Measurements from ENCODE around the gene LPP. TPM values are rescaled to one million over a fixed set of nuclear protein-coding genes. Genes with fewer than 3 reads are reported as not detected.

The LPP gene
- total RNA-seq, 1 experiment from 2014 or later: 148 TPM

DNA sequence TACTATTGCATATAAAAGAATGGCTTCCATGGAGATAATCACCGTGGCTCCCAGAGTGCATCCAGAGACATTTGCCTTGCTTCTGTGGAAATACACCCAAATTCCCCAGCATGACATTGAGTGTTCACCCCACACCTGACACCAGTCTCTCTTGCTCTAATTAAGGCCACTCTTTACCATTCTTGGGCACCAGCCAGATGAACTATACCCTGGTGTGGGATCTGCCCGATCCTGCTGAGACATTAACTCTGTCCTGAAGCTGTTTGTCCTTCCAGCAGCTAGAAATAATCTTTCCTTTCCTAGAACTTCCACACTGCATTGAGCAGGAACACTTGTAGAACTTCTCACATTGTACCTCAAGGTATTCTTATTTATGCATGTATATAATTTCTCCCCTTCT, 105.2 kb downstream of the LPP start:
- ChIA-PET CTCF (no interaction called here), POLR2A (ENCODE audit: unreplicated experiment) (no interaction called here)
- Histone ChIP-seq H3K4me2 (no peak overlapping the region), H3K27ac (no peak overlapping the region), H4K20me1 (ENCODE audit: insufficient read depth) (no peaks in the 10 kb centered on the region), H3F3A (ENCODE audit: insufficient read depth, low read depth) (peaks cover 8% of the 10 kb centered on the region), H3K9me3 (ENCODE audit: insufficient read depth, low read depth) (no peaks in the 10 kb centered on the region), H3K36me3 (ENCODE audit: low read depth) (0 out of 2 replicates have a peak, but pooled peaks cover 4% of the 10 kb centered on the region), H3K9me2 (ENCODE audit: insufficient read depth) (no peaks in the 10 kb centered on the region), H3K4me1 (replicated peaks; ENCODE audit: insufficient read depth) (peaks cover 41% of the 10 kb centered on the region), H3K4me3 (no peak overlapping the region), H3K27me3 (ENCODE audit: insufficient read depth, low read depth) (no peaks in the 10 kb centered on the region), H3K79me2 (ENCODE audit: low read depth) (no peaks in the 10 kb centered on the region), H2AFZ (no peak overlapping the region)
- no TSS peak for BruUV-seq (replicated peaks)
- DNase-seq: no peak
- intact Hi-C loops (cut with micrococcal nuclease; ENCODE audit: unreplicated experiment): no loop called here
- TF ChIP-seq, protein P1, sequence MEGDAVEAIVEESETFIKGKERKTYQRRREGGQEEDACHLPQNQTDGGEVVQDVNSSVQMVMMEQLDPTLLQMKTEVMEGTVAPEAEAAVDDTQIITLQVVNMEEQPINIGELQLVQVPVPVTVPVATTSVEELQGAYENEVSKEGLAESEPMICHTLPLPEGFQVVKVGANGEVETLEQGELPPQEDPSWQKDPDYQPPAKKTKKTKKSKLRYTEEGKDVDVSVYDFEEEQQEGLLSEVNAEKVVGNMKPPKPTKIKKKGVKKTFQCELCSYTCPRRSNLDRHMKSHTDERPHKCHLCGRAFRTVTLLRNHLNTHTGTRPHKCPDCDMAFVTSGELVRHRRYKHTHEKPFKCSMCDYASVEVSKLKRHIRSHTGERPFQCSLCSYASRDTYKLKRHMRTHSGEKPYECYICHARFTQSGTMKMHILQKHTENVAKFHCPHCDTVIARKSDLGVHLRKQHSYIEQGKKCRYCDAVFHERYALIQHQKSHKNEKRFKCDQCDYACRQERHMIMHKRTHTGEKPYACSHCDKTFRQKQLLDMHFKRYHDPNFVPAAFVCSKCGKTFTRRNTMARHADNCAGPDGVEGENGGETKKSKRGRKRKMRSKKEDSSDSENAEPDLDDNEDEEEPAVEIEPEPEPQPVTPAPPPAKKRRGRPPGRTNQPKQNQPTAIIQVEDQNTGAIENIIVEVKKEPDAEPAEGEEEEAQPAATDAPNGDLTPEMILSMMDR (conservative IDR thresholded peaks at IDR 0.05): no peak
- TF ChIP-seq EZH2 (IDR thresholded peaks at IDR 0.05; ENCODE audit: low read depth): no peak

DNA sequence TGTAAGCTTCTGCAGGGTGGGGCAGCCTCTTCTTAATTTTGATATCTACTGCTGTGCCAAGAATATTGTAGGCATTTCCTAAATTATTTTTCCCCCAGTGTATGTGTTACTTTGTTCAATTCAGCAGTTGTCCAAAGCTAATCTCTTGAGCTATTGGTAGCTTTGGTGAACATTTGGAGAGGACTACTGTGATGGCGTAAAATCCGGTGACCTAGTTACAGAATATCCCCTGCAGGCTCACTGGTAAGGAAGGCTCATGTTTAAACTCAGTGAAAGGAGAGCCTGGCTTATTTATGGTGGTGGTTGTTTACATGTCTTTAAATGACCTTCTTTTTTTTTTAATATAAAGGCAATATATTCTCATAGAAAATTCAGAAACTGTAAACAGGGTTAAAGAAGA, 105.6 kb downstream of the LPP start:
- peaks cover 44% of the 10 kb centered on the region for H3K4me1 ChIP-seq (replicated peaks; ENCODE audit: insufficient read depth)
- 0 out of 2 replicates have a peak, but pooled peaks cover 4% of the 10 kb centered on the region for H3K36me3 ChIP-seq (ENCODE audit: low read depth)
- intact Hi-C loops (cut with micrococcal nuclease; ENCODE audit: unreplicated experiment): no loop called here
- ChIA-PET POLR2A (ENCODE audit: unreplicated experiment) (no interaction called here), CTCF (no interaction called here)
- H3K27me3 ChIP-seq (ENCODE audit: insufficient read depth, low read depth): no peaks in the 10 kb centered on the region
- H3K79me2 ChIP-seq (ENCODE audit: low read depth): no peaks in the 10 kb centered on the region
- BruUV-seq (replicated peaks): no TSS peak
- no peak for TF ChIP-seq EZH2 (IDR thresholded peaks at IDR 0.05; ENCODE audit: low read depth)
- TF ChIP-seq, protein P1 (conservative IDR thresholded peaks at IDR 0.05): no peak
- H4K20me1 ChIP-seq (ENCODE audit: insufficient read depth): no peaks in the 10 kb centered on the region
- H3K4me2 ChIP-seq: no peak overlapping the region
- no peaks in the 10 kb centered on the region for H3K9me3 ChIP-seq (ENCODE audit: insufficient read depth, low read depth)
- no peak overlapping the region for H3K4me3 ChIP-seq
- no peak overlapping the region for H2AFZ ChIP-seq
- DNase-seq: no peak
- no peak overlapping the region for H3K27ac ChIP-seq
- H3K9me2 ChIP-seq (ENCODE audit: insufficient read depth): no peaks in the 10 kb centered on the region
- peaks cover 8% of the 10 kb centered on the region for H3F3A ChIP-seq (ENCODE audit: insufficient read depth, low read depth)

GRCh38 chr3:188261011-188261410, 107.1 kb downstream of the LPP start:
- TF ChIP-seq EZH2 (IDR thresholded peaks at IDR 0.05; ENCODE audit: low read depth): no peak
- TF ChIP-seq, protein P1 (conservative IDR thresholded peaks at IDR 0.05): no peak
- no peak overlapping the region for H2AFZ ChIP-seq
- H3K36me3 ChIP-seq (ENCODE audit: low read depth): no peaks in the 10 kb centered on the region
- no peaks in the 10 kb centered on the region for H3K9me2 ChIP-seq (ENCODE audit: insufficient read depth)
- no peaks in the 10 kb centered on the region for H3K9me3 ChIP-seq (ENCODE audit: insufficient read depth, low read depth)
- DNase-seq: no peak
- H3K4me1 ChIP-seq (replicated peaks; ENCODE audit: insufficient read depth): peaks cover 57% of the 10 kb centered on the region
- no peaks in the 10 kb centered on the region for H4K20me1 ChIP-seq (ENCODE audit: insufficient read depth)
- H3K27ac ChIP-seq: no peak overlapping the region
- H3K4me3 ChIP-seq: no peak overlapping the region
- ChIA-PET POLR2A (ENCODE audit: unreplicated experiment) (interaction anchor here (0.6 to 0.7 kb wide), 4 partner anchors 223 to 694 kb away, joined by 4 read pairs; no protein-coding TSS in a partner anchor), CTCF (interaction anchor here (0.7 kb wide), 2 partner anchors 13 to 41 kb away, joined by 3 read pairs; no protein-coding TSS in a partner anchor)
- H3K4me2 ChIP-seq: no peak overlapping the region
- no peaks in the 10 kb centered on the region for H3K27me3 ChIP-seq (ENCODE audit: insufficient read depth, low read depth)
- intact Hi-C loops (cut with micrococcal nuclease; ENCODE audit: unreplicated experiment): no loop called here
- no peaks in the 10 kb centered on the region for H3K79me2 ChIP-seq (ENCODE audit: low read depth)
- H3F3A ChIP-seq (ENCODE audit: insufficient read depth, low read depth): peaks cover 14% of the 10 kb centered on the region
- no TSS peak for BruUV-seq (replicated peaks)

Measured in PC-9 (cell line).